ENCODE measurements around the gene ZFP90.
A peak's percentile ranks its signal among the peaks of the same experiment; 100 is the strongest.
"Not testable (repeated sequence)": the region's sequence is repeated elsewhere in the genome, so short reads cannot be mapped to it uniquely, and the experiment has no call there.

The ZFP90 gene

DNA sequence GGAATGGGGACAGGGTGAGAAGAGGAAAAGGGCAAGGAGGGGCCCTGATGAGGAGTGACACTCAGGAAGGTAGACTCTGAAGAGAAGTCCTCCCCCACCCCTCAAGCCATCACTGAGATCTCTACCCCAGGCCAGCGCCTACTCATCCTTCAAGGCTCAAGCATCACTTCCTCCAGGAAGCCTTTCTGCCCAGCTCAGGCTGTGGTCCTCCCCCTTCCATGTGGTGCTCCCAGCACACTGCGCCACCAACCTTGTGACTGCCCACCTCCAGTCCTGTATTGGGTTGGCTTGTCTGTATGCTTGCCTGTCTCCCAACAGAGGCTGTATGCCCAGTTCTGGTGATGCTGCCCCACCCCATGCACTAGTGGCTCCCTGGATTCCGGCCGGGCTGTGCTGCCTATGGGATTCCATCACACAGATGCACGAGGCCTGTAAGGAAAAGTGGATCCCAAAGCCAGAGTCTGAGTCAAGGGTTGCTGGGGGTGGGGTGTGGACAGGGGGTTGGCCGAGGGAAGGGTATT is 19.8 kb upstream of the ZFP90 start:
- DNase-seq (ENCODE audit: low read depth), result no peak

DNA sequence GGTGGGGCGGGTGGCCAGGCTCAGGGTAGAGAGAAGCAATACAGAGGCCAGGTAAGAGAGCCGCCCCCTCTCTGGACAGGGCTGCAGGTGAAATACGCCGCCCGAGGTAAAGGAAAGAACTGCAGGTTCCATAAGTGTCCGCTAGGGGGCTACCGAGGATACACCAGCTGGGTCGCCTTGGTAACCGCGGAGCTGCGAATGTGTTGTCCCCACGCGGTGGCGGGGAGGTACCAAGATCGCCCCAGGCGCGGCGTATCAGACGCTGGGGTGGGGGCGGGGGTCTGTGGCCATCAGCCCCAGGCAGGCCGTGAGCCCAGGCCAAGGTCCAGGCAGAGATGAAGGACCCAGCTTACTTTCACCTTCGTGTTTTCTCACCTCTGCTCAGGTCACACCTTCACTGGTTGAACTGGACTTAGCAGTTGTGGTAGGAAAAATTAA is 18.4 kb upstream of the ZFP90 start:
- peak; percentile 78 for DNase-seq (ENCODE audit: low read depth)

GRCh38 chr16:68524069-68524820 is 14.8 kb upstream of the ZFP90 start:
- no peak for DNase-seq (ENCODE audit: low read depth)

GRCh38 chr16:68526143-68526781 is 12.8 kb upstream of the ZFP90 start:
- DNase-seq (ENCODE audit: low read depth), result no peak

DNA sequence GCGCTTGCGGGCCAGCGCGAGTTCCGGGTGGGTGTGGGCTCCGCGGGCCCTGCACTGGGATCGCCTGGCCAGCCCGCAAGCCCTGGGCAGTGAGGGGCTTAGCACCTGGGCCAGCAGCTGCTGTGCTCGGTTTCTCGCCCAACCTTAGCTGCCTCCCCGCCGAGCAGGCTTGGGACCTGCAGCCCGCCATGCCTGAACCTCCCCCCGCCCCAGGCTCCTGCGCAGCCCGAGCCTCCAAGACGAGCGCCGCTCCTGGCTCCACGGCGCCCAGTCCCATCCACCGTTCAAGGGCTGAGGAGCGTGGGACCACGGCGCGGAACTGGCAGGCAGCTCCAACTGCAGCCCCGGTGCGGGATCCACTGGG is 12.3 kb upstream of the ZFP90 start:
- no peak for DNase-seq (ENCODE audit: low read depth)

GRCh38 chr16:68528233-68528632 is 10.9 kb upstream of the ZFP90 start:
- DNase-seq (ENCODE audit: low read depth), result no peak

GRCh38 chr16:68528686-68529379 is 10.3 kb upstream of the ZFP90 start:
- peak; percentile 82 for DNase-seq (ENCODE audit: low read depth)

GRCh38 chr16:68529608-68529930 is 9.5 kb upstream of the ZFP90 start:
- DNase-seq (ENCODE audit: low read depth), result no peak

DNA sequence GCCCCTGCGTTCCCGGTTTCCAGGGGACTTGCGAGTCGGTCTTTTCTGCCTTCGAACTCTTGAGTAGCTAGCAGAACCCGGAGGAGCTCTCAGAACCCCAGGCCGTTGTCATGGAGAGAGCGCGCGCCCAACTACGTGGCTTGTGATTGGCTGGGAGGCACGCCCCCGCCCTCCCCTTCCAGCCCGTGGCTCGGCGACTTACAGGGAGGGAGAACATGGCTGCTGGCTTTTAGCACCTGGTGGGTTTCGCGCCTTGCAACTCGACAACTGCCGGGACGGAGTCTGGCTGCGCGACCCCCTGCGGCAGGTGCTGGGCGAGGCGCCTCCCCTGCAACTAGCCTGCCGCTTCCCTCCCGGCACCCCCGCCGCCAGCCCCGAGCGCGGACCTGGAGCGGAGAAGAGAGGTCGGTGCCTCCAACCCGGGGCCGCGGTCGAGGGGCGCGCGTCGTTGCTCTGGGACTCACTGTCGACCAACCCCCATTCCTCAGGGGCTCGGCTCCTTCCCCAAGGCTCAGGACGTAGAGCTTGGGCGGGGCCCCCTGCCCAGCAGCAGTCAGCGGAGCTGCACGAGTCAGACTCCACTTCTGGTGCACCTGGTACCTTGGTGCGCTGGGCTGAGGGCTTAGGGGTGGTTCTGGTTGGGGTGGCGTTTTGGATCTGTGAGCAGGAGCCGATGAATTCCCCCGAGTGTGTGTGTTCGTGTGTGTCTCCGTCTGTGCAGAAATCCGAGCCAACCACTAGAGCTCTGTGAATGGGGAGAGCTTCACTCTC is 9.0 kb upstream of the ZFP90 start:
- peak; percentile 86 for DNase-seq (ENCODE audit: low read depth)

DNA sequence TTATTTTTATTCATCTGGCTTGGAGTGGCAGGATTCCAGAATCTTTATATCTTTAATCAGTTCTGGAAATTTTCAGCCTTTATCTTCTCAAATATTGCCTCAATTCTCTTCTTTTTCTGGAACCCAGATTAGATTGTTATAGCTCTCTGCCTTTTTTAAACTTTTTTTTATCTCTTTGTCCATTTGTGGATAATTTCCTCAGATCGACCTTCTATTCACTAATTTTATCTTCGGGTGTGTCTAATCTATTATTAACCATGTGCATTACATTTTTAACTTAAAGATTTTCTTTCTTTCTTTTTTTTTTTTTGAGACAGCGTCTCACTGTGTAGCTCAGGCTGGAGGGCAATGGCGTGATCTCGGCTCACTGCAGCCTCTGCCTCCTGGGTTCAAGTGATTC is 5.2 kb upstream of the ZFP90 start:
- no peak for DNase-seq (ENCODE audit: low read depth)

GRCh38 chr16:68535331-68535730 is 3.8 kb upstream of the ZFP90 start:
- no peak for DNase-seq (ENCODE audit: low read depth)

GRCh38 chr16:68539711-68540239 is 684 bp downstream of the ZFP90 start:
- DNase-seq (ENCODE audit: low read depth), result no peak

DNA sequence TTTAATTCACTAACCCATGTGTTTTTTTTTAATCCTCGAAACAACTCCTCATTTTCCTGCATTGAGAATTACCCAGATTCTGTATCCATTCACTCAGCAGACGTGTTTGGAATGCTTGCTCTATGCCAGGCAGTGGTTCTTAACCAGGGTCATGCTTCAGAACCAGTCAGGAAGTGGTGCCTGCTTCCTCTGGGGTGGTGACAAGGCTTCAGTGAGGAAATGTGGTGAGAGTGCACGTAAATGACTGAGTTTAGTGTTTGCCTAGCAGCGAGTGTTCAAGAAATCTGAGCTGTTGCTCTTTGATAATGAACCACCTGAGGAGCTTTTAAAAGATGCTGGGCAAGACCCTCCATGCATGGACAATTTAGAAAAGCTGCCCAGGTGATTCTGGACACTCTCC is 9.9 kb downstream of the ZFP90 start:
- DNase-seq (ENCODE audit: low read depth), result no peak

- DNase-seq (ENCODE audit: low read depth), result no peak
These were observed 14.1 kb downstream of the ZFP90 start for GRCh38 chr16:68553186-68553585.

DNA sequence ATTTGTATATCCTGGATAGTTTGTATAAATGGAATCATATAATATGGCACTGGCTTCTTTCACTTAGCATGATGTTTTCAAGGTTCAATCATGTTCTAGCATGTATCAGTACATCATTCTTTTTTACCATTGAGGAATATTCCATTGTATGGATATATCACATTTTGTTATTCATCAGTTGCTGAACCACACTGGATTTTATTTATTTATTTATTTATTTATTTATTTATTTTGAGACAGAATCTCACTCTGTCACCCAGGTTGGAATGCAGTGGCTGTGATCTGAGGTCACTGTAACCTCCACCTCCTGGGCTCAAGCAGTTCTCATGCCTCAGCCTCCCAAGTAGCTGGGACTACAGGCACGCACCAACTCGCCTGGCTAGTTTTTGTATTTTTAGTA is 21.2 kb downstream of the ZFP90 start:
- DNase-seq (ENCODE audit: low read depth), result not testable (repeated sequence)

- DNase-seq (ENCODE audit: low read depth), result no peak
These were observed 24.7 kb downstream of the ZFP90 start for GRCh38 chr16:68563631-68564381.

GRCh38 chr16:68564382-68564985 is 25.4 kb downstream of the ZFP90 start:
- no peak for DNase-seq (ENCODE audit: low read depth)

DNA sequence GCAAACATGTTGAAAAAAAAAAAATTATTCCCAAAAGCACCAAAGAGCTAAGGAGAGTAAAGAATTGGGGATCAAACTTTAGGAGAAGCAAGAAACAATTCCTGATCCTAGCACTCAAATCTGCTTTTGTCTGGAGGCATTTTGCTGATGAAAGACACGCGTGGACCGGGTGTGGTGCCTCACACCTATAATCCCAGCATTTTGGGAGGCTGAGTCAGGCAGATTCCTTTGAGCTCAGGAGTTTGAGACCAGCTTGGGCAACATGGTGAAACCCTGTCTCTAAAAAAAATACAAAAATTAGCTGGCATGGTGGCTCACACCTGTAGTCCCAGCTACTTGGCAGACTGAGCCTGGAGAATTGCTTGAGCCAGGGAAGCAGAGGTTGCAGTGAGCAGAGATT is 35.4 kb downstream of the ZFP90 start:
- no peak for DNase-seq (ENCODE audit: low read depth)

- no peak for DNase-seq (ENCODE audit: low read depth)
These were observed 36.0 kb downstream of the ZFP90 start for GRCh38 chr16:68575082-68575481.

DNA sequence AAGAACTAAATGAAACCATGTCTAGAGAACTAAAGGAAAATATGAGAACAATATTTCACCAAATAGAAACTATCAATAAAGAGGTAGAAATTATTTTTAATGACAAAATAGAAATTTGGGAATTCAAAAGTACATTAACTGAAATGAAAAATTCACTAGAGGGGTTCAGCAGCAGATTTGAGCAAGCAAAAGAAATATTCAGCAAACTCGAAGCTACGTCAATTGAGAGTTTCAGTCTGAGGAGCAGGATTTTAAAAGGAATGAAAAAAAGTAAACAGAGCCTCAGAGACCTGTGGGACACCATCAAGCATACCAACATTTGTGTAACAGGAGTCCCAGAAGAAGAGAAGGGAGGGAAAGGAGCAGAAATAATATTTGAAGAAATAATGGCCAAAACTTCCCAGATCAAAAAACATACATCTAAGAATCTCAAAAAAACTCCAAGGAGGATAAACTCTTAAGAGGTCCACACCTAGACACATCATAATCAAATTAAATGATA is 38.3 kb downstream of the ZFP90 start:
- no peak for DNase-seq (ENCODE audit: low read depth)
